H4 (cell line): ENCODE results near the gene MAD1L1. TPM values are rescaled to one million over a fixed set of nuclear protein-coding genes. Genes with fewer than 3 reads are reported as not detected.

Source experiments
- DNase-seq: peaks from one replicate; pipeline ENCODE4 v3.0.0-alpha.2; 2015; ENCODE audit warnings: low spot score
- total RNA-seq: library from RNA; depleted of rRNA; stranded (reverse); fragments of >200 nt; shearing (Covaris generic); gene quantifications from 2 replicates; pipeline ENCODE4 v1.2.3, GENCODE V29; 2014

MAD1L1 gene
- total RNA-seq, 1 experiment from 2014 or later: 121 TPM

DNA sequence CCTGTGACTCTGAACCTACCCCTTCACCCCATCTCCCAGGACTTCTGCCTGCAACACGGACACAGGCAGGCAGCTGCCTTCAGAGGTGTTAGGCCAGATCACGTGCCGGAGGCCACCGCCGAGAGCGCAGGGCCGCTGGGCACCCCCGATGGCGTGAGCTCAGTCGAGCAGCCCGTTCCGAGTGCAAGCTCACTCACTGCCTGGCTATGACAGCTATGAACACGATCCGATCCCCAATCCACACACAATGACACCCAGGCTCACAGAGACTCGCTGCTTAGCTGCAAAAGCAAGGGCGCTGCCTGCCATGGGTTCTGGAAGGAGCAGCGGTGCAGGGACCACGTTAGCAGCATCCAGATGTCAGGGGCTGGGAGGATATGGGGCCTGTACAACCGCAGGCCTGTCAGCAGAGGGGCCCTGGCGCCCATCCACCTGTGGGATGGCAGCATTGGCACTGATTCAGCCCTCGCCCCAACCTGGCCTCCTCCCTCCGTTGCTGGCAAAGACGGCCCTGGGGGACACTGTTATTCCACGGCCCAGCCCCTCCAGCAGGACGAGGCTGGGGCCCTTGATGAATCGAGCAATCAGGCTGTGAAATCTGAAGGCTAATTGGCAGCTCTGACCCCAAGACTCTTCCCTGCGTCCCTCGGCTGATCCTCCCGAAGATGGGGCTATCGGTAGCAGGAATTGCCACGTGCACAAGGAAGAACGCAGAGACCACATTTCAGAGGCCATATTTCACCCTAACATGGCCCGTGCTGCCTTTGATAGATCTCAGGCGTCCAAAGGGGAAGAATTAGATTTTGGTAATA is 332.6 kb downstream of the MAD1L1 start:
- DNase-seq: no peak

DNA sequence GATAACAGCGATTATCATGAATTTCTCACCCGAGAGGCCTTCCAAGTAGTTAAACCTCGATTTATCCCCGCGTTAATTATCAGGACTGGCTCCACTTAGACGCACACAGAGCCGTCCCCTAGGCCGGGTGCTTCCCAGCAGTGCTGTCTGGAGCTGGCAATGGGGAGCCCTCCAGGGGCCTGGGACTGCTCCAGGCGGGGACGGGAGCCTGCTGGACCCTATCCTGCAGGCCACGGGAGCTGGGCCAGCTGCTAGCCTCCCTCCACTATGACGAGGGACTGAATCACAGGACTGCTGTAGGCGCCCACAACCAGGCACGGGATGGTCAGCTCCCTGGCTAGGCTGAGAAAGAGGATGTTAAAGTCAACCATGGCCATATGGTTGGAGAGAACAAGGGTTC is 333.5 kb downstream of the MAD1L1 start:
- no peak for DNase-seq

DNA sequence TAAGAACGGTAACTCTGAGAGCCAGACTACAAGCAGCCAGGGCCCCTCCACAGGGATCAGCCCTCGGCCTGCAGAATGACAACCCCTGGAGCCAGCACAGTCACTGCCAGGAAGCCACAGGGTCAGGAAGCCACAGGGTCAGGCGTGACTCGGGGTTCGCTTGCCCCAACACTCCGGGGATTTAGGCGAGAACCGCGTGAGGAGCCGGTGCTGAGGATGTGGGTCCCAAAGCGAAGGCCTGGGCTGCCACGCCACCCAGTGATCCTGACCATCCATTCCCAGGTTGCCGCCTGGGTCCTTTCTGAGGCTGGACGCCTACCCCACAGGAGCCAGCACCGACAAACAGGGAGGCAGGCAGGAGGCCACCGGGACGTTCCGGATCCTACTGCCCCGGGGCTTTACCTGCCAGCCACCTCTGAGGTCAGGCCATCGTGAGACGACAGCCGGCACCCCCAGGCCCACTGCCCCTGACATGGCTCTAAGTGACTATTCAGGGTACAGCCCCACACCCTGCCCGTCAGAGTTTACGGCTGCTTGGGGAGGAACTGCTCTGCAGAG is 334.0 kb downstream of the MAD1L1 start:
- no peak for DNase-seq

DNA sequence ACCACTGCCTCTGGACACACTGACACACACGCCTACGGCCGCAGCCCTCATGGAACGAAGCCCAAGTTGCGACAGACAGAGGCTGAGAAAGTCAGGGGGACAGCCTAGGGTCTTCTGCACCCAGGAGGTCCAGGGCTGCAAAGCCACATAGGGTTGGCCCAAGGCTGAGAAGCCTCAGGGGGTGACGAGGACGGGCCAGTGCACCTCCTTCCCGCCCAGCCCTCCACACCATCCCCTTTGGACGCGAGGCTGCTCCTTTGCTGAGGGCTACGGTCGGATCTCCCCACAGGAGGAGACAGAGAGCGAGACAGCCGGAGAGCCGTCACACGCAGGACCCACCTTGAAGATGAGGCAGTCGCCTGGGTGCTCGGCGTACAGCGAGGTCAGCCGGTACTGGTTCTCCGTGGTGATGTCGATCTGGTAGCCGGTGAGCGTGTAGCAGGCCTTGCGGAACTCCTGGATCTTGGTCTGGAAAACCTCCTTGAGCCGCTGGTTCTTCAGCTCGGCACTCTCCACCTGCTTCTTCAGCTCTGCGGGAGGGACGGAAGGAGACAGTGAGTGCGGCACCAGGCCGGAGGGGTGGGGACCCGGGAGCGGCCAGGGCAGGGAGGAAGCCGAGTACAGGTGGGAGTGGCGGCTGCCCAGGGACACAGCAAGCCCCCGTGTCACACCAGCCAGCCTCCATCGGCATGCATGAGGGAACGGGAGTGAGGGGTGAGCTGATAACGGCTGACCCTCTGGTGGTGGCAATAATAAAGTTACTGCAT is 334.7 kb downstream of the MAD1L1 start:
- no peak for DNase-seq

DNA sequence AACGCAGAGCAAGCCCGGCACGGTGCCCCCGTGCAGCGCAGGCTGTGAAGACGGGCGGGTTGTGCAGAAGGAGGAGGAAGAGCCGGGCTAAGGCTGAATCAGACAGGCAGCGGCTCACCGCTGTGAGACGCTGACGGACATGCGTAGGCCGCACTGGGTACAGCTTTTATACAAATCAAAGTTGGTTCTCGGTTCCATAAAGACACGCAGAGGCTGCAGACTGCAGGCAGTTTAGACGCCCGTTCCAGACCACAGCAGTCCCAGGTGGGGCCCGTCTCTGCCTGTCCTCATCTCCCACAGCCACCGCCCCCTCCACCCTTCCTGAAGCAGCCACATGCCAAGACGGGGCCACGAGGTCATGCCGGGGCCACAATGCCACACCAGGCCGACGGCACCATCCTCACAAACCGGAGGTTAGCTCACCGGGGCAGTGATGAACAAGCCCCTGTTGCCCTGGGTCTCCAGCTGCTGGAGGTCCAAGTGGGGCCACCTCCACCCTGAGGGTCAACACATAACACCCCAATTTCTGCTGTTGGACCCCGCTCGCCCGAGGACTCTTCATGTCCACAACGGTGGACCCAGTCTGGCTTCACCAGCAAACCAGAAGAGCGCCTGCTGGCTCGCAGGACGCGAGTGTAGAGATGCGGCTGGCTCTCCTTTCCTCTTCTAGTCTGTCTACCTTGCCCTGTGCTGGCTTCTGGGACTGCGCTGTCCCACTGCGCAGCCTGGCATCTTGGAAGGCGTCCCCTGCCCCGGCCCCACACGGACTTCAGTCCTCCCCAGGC is 335.5 kb downstream of the MAD1L1 start:
- no peak for DNase-seq

DNA sequence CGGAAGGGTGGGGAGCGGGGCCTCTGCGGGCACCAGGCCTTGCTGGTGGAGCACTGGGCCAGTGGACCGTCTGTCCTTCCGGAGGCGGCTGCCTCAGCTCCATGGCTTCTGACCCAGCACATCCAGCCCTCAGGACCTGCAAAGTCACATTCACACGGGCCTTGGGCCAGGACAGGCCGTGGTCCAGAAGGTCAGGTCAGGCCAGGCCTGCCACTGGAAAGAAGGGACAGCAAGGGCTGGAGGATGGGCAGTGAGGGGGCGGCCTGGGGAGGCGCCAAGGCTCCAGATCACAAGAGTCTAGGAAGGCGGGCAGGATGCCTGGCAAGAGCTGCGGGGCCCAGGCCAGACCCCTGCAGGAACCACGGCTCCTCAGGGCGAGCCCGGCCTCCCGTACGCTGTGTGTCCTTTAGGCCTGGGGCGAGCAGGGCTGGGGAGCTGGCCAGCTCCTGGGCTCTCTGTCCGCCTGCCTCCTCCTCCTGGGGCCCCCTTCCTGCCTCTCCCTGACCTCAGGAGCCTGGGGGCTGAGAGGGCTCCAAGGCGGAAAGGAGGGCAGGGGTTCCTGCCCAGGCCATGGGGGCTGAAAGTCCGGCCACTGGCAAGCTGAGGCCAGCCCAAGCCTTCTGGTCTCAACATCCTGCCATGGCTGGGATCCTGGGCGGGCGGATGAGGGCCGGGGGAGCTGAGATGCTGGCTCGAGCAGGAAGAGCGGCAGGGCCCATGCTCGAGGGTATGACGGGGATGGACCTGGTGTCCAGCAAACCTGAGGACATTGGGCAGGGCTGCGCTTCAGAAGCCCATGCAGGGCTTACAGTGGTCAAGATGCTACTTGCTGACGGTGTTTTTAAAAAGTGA is 336.9 kb downstream of the MAD1L1 start:
- DNase-seq: no peak

DNA sequence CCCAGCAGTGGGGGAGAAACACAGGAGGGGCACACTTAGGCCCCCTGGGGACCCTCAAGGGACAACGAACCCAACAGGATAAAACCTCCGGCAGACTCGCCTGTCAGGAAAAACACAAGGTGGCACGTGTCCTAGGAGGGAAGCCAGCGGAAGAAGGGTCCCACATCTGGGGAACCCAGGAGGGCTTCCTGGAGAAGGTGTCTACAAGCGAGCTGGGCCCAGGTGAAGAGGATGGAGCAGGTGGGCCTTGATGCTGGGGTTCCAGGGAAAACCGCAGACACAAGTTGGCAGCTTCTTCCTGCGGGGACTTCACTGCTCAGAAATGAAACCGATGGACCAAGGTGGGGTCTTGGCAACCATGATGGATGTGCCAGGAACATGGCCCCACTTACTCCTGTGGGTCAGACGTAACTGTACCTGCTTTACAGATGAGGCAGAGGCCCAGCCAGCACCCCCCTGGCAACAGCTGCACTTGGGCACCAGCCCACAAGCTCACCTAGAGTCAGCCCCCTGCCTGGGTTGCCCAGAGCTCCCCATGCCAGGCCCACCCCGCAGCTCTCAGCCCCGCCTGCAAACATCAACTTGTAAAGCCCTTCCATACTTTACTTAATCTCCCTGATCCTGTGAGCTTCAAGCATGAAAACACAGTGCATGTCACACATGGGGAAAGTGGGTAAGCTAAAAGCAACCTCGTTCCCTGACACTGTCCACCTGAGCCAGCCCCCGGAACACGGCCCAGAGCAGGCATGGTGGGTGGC is 337.7 kb downstream of the MAD1L1 start:
- no peak for DNase-seq

DNA sequence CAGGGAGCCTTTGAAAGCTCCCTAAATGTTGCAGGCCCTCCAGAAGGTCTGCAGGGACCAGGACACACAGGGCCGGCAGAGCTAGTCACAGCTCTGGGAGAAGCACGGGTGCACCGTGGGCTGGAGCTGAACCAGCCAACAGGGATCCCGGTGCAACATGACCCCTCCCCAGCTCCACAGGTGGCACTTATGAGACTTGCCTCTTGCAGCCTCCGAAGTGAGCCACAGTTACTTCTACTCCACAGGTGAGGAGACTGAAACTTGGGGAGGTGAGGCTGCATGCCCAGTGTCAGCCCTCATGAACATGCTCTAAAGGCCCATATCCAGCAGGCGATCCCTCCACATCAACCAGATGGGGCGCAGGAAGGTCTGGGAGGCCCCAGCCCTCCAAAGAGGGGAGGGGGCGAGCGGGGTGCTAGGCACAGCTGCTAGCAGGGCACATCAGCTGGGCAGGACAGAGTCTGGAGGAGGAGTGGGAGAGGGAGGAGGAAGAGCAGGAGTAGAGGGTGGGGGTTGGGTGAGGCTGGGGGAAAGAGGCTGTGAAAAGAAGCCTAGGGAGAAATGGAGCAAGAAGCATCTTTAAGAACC is 338.3 kb downstream of the MAD1L1 start:
- no peak for DNase-seq

DNA sequence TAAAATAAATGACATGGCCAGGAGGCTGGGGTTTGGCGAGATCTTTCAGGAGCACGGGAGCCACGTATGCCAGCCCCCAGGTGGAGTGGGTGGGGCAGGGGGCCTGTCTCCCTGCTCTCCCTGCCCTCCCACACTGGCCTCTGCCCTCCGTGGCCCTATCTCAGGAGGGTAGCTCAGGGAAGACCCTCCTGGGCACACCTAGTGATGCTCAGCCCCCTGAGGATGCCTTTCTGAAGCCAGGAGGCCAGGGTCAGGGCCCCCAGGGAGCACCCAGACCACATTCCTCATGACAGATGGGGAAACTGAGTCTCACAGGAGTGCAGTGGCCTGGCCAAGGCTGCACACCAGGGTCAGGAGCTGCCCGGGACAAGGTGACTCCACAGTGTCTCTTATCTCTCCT is 339.3 kb downstream of the MAD1L1 start:
- DNase-seq: no peak

DNA sequence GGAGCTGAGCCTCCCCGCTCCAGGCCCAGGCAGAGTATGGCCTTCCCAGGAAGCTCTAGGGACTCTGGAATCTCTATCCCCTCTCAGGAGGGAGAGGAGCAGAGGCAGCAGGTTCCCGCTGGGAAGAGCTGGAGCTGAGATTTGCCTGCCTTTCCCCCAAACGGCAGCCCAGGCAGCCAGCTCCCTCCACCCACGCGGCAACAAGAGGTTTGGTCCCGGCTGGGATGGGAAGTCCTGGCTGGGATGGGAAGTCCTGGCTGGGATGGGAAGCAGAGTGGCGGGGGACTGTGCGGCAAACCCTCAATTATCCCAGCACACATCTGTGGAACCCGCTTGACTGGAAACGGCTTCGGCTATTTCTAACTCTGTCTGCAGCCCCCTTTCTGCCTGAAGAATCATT is 339.7 kb downstream of the MAD1L1 start:
- DNase-seq: no peak

DNA sequence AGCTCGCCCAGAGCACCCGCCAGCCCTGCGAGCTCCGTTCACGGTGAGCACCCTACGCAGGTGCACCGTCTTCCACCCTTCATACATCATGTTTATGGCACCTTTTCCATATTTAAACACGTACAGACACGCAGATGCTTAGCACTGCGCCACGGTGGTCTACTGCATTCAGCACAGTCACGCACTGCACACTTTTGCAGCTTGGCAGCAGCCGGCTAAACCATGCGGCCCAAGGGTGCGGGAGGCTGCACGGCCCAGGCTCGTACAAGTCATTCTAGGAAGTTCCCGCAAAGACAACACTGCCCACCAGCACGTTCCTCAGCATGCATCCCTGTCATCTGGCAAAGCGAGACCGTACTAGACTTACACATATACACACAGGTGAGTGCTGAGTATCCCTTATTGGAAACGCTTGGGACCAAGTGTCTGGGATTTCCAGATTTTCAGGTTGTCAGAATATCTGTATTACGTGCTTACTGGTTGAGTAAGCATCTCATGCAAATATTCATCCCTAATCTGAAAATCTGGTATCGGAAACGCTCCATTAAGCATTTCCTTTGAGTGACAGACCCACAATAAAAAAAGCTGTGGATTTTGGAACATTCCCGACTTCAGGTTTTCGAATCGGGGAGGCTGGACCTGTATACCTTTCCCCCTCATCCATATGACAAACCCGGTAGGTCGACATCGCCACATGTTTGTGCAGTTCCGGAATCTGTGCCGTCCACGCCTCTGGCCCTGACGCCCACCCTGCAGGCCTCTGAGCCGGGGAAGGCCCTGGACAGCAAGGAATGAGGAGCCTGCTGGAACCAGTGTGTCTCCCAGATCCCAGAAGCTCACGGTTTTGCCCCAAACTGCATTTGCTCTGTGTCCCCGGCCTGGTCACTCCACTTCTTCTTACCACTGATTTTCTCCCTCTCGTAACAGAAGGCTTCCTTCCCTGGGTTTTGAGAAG is 340.5 kb downstream of the MAD1L1 start:
- DNase-seq: no peak

DNA sequence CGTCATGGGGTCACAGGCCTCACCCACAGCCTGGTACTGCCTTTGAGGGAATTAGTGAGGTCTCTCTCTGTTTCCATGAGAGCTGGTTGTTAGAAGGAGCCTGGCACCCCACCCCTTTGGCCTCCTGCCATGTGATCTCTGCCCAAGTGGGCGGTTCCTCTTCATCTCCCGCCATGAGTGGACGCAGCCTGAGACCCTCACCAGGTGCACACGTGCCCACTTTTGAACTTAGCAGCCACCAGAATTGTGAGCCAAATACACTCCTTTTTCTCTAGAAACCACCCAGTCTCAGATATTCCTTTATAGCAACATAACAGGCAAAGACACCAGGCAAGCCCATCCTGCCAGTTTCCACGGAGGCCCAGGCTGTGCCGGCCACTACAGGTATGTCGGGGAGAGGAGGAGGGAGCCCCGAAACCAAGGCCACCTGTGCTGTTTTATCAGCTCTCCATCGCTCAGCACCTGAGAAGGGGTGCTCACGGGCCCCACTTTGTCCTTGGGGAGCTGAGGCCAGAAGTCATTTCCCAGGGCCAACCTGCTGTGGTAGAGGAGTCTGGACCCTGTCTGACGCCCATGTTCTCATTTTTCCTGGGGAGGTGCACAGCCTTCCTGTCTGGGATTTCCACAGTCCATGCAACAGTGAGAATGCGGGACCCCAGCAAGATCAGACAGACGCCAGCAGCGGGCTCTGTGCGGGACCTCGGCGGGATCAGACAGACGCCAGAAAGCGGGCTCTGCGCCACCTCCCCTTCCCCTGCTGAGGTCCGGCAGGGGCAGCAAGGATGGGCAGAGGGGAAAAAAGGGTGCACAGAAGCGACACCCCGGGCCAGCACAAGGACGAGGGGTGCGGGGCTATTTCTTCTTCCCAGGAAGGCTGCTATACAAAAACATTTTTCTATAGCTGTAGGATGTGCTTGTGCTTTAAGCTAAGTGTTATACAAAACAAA is 342.2 kb downstream of the MAD1L1 start:
- DNase-seq: no peak

DNA sequence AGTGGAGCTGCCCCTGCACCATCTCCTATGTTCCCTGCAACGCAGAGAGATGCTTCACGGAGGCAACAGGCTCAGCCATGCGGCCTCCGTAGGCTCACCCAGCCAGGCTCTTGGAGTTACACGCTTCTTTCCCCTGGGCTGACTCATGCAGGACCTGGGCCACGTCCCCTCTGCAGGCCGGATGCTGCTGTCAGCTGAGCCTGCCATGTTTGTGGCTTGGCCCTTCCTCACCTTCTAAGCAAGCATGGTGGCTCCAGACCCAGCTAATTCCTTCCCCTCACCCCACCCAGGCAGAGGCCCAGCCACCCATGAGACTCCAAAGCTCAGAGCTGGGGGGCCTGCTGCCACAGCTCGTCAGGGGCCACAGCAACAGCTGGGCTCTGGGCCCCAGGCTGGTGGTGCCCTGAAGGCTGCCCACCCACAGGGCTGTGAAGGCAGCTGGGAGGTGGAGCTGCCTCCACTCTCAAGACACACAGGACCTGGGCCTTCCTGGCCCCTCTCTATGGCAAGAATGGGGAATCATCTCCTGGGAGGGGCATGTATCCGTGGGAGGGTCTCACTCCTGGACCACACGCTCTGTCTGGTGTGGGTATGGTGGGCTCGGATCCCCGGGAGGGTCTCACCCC is 343.1 kb downstream of the MAD1L1 start:
- peak; percentile 73 for DNase-seq

DNA sequence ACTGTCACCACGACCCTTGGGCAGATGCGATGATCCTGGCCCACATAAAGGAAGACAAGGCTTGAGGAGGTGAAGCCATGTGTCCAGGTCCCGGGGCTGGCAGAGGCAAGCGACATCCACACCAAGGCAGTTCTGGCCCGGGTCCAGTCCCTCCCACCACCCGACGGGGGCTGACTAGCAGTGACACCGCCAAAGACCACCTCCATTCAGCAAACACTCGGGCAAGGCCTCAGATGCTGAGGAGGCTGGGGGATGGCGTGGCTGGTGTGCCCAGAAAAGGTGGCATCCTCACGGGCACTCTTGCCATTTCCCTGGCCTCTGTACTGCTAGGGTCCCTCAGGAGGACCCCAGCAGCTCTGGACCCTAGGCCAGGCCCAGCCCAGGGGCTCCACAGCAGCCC is 343.7 kb downstream of the MAD1L1 start:
- DNase-seq: no peak

DNA sequence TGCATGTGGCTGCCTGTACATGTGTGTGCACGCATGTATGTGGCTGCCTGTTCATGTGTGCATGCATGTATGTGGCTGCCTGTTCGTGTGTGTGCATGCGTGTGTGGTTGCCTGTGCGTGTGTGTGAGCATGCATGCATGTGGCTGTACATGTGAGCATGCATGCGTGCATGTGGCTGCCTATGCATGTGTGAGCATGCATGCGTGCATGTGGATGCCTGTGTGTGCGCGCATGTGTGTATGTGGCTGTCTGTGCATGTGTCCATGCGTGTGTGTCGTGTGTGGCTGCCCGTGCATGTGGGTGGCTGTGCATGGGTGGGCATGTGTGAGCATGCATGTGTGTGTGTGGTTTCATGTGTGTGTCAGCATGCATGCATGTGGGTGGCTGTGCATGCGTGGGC is 344.3 kb downstream of the MAD1L1 start:
- no peak for DNase-seq

DNA sequence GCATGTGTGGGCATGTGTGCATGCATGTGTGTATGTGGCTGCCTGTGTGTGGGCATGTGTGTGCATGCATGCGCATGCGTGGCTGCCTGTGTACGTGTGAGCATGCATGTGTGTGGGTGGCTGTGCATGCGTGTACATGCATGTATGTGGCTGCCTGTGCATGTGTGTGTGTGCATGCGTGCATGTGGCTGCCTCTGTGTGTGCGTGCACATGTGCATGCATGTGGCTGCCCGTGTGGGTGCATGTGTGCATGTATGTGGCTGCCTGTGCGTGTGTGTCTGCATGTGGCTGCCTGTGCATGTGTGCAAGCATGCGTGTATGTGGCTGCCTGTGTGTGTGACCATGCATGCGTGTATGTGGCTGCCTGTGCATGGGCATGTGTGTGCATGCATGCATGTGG is 345.5 kb downstream of the MAD1L1 start:
- no peak for DNase-seq

DNA sequence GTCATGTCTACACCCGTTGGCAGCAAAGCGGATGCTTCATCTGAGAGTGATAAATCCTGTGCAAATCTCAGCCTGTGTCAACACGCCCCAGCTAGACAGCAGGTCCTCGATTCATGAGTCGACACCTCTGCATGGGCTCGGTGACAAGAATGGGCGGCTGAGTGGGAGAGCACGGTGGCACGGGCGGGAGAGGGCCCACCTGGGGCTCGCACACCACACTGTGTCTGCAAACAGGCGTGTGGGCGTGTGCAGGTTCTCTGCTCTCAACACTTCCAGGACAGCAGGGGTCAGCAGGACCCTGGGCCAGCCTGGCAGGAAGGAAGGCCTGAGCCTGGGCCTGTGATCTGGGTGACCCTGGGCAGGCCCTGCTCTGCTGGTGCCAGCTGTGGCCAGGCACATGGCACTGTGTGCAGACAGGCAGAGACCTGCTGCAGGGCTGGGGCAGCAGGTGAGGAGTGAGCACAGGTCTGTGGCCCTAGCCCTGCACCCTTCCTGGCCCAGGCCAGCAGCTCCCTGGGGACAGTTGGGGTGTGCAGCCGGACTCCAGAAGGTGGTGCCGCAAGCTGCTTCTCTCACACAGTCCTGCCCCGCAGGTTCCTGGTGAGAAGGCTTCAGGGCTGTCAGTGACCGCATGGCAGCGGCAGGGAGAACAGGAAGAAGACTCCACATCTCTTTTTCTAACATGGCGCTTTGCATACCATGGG is 346.2 kb downstream of the MAD1L1 start:
- no peak for DNase-seq
